Measurements from ENCODE around the gene DOHH.

DNA sequence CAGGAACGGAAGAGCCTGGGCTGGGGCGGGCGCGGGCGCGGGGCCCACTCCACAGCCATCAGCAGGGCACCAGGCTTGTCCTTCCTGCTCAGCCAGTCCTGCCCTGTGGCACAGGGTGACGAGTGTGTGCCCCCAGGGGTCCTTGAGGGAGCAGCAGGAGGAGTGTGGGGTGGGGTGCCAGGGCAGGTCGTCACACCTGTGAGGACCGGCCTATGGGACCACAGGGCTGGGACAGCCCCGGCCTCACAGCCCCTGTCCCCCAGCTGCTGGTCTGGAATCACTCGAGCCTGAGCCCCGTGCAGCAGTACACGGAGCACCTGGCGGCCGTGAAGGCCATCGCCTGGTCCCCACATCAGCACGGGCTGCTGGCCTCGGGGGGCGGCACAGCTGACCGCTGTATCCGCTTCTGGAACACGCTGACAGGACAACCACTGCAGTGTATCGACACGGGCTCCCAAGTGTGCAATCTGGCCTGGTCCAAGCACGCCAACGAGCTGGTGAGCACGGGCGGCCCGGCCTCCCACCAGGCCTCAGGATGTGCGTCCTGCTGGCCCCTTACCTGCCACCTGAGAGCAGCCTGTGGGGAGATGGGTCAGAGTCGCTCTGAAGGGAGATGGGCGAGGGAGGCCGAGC is 31.8 kb upstream of the DOHH start:
- no peak for TF ChIP-seq GATA2 (IDR thresholded peaks at IDR 0.05; ENCODE audit: low read depth, low read length)
- no peak for TF ChIP-seq GATA3 (IDR thresholded peaks at IDR 0.05; ENCODE audit: low read depth, low read length)

Data from SH-SY5Y (cell line).